HEK293T (cell line): Measurements from ENCODE around the gene SLC9A7.

Experiments used
- CTCF ChIA-PET: fragments of 350-600 bp; formaldehyde crosslinking; extraction: SDS; loops from one replicate; lab custom pipeline; 2021; ENCODE audit warnings: antibody characterized with exemption, inconsistent platforms; lab: Yijun Ruan, JAX
- POLR2A ChIA-PET: fragments of 350-600 bp; formaldehyde crosslinking; extraction: SDS; loops from one replicate; lab custom pipeline; 2020; ENCODE audit warnings: antibody characterized with exemption, inconsistent platforms; lab: Yijun Ruan, JAX
- DNase-seq: peaks from one replicate; pipeline ENCODE4 v3.0.0; 2012; ENCODE audit warnings: mixed read lengths; ENCODE audit errors: extremely low spot score
- ARNT ChIP-seq: fragments of 450-650 bp; IDR thresholded peaks from 2 replicates; pipeline ENCODE4 v1.6.1; 2017; ENCODE audit warnings: mild to moderate bottlenecking
- BHLHE40 ChIP-seq: fragments of 450-650 bp; IDR thresholded peaks from 2 replicates; pipeline ENCODE4 v1.6.1; 2016; ENCODE audit warnings: mild to moderate bottlenecking, moderate library complexity, borderline replicate concordance
- CTBP1 ChIP-seq: fragments of 450-650 bp; IDR thresholded peaks from 2 replicates; pipeline ENCODE4 v1.6.1; 2016; ENCODE audit warnings: borderline replicate concordance
- ELF4 ChIP-seq: fragments of 450-650 bp; IDR thresholded peaks from 2 replicates; pipeline ENCODE4 v1.6.1; 2017; ENCODE audit warnings: antibody characterized with exemption
- FOXA1 ChIP-seq: fragments of 450-650 bp; IDR thresholded peaks from 2 replicates; pipeline ENCODE4 v1.6.1; 2016; ENCODE audit warnings: mild to moderate bottlenecking
- FOXK2 ChIP-seq: fragments of 450-650 bp; IDR thresholded peaks from 2 replicates; pipeline ENCODE4 v1.6.1; 2016; ENCODE audit warnings: mild to moderate bottlenecking
- FOXM1 ChIP-seq: fragments of 450-650 bp; IDR thresholded peaks from 2 replicates; pipeline ENCODE4 v1.6.1; 2017; ENCODE audit warnings: mild to moderate bottlenecking, borderline replicate concordance
- HDGF ChIP-seq: fragments of 450-650 bp; IDR thresholded peaks from 2 replicates; pipeline ENCODE4 v1.6.1; 2017; ENCODE audit warnings: antibody characterized with exemption, borderline replicate concordance
- L3MBTL2 ChIP-seq: fragments of 450-650 bp; conservative IDR thresholded peaks from 2 replicates; pipeline ENCODE4 v1.6.1; 2016; ENCODE audit warnings: mild to moderate bottlenecking
- LEF1 ChIP-seq: fragments of 450-650 bp; IDR thresholded peaks from 2 replicates; pipeline ENCODE4 v1.6.1; 2017; ENCODE audit warnings: mild to moderate bottlenecking, borderline replicate concordance
- NFRKB ChIP-seq: fragments of 450-650 bp; IDR thresholded peaks from 2 replicates; pipeline ENCODE4 v1.6.1; 2016; ENCODE audit warnings: mild to moderate bottlenecking, moderate library complexity
- PKNOX1 ChIP-seq: fragments of 450-650 bp; IDR thresholded peaks from 2 replicates; pipeline ENCODE4 v1.6.1; 2016
- SP1 ChIP-seq: fragments of 450-650 bp; IDR thresholded peaks from 2 replicates; pipeline ENCODE4 v1.6.1; 2017
- SUZ12 ChIP-seq: fragments of 450-650 bp; IDR thresholded peaks from 2 replicates; pipeline ENCODE4 v1.6.1; 2016; ENCODE audit warnings: mild to moderate bottlenecking
- TARDBP ChIP-seq: fragments of 450-650 bp; IDR thresholded peaks from 2 replicates; pipeline ENCODE4 v1.6.1; 2016
- ZNF384 ChIP-seq: fragments of 450-650 bp; IDR thresholded peaks from 2 replicates; pipeline ENCODE4 v1.6.1; 2016

Gene SLC9A7

DNA sequence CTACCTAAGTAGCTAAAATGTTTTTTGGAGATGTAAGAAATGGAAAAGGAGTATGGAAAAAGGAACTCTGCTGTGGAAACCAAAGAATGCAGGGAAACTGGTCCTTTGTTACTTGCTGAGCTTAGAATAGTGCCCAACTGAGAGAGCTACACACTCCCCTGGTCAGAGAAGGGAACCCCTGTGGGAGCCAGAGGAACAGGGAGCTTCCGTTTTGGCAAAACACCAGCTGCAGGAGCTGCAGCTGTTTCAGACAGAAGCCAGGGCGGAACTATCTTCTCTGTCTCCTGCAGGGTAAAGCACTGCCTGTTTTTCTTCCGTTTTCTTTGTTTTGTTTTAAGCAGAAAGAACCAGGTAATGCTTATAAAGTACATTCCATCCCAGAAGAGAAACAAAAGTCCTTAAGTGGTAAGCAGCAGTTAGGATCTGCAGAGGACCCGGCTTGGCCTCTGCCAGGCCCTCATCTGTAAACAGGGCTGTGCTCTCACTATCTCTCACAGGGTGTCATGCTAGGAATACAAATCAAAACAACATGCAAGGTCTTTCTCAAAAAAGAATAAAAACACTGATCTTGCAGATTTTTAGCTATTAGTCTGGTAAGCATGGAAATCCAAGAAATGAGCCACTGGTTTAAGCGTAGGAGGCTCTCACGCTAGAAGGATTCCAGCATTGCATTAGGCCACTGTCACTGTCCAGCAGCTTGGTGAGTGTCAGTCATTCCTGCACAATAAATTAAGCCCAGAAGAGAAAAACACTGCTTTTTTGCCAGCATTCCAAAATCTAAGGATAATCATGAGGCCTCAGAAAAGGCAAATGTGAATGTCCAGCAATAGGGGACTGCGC, 109.3 kb downstream of the SLC9A7 start:
- no peak for DNase-seq
- no peak for TF ChIP-seq CTBP1
- no peak for TF ChIP-seq TARDBP
- TF ChIP-seq HDGF = no peak
- no peak for TF ChIP-seq FOXM1
- no peak for TF ChIP-seq FOXA1
- TF ChIP-seq FOXK2 = no peak
- TF ChIP-seq PKNOX1 = no peak
- no peak for TF ChIP-seq BHLHE40
- TF ChIP-seq ZNF384 = no peak
- TF ChIP-seq LEF1 = no peak
- no peak for TF ChIP-seq SUZ12
- TF ChIP-seq L3MBTL2 = no peak
- TF ChIP-seq ARNT = no peak
- TF ChIP-seq SP1 = no peak
- no peak for TF ChIP-seq ELF4
- TF ChIP-seq NFRKB = no peak
- ChIA-PET POLR2A (no interaction called here), CTCF (no interaction called here)

DNA sequence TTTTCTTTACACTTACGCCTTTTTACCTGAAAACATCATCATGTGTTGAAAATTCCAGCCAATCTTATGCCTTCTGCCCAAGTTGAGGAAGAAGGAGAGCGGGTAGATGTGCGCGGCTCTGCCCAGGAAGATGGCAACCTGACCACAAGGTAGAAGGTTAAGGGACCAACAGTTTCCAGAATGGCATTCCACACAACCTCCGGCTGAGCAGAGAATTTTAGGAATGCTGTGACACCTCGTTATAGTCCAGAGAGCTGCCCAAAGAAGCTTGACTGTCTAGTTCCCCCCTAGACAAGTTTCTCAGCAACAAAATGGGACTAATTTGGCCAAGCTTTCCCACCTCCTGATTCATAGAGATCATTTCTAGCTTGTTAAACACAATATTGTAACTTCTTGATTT, 110.3 kb downstream of the SLC9A7 start:
- CTCF ChIA-PET = no interaction called here
- TF ChIP-seq CTBP1 (no peak), SUZ12 (no peak), SP1 (no peak), FOXM1 (no peak), BHLHE40 (no peak), PKNOX1 (no peak), ZNF384 (no peak), FOXK2 (no peak), HDGF (no peak), ARNT (no peak), FOXA1 (no peak)
- DNase-seq = no peak
- POLR2A ChIA-PET = no interaction called here

- TF ChIP-seq ARNT (no peak), ELF4 (no peak), BHLHE40 (no peak), SUZ12 (no peak), CTBP1 (no peak), TARDBP (no peak), PKNOX1 (no peak), NFRKB (no peak), FOXM1 (no peak), FOXA1 (no peak), ZNF384 (no peak), FOXK2 (no peak), SP1 (no peak), L3MBTL2 (no peak), HDGF (no peak)
- no peak for DNase-seq
- ChIA-PET CTCF (no interaction called here), POLR2A (no interaction called here)
Observed at GRCh38 chrX:46647251-46647650, 111.7 kb downstream of the SLC9A7 start.

DNA sequence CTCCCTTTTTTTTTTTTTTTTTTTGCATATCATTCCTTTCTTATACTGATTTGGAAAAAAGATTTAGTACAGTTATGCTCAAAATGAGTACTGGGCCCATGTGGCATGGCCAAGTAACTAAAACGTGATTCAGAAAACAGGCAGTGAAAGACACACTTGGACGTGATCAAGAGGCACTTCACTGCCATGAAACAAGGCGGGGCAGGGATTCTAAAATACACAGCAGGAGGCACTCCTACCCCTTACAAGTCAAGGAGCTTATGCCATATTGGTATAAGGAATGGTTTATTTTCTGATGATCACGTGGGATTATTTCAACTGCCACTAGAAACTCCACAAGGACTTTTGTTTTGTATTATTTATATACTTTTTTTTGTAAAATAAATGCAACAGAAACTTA, 113.3 kb downstream of the SLC9A7 start:
- ChIA-PET CTCF (no interaction called here), POLR2A (no interaction called here)
- TF ChIP-seq HDGF = no peak
- no peak for DNase-seq

GRCh38 chrX:46643636-46644035, 115.3 kb downstream of the SLC9A7 start:
- TF ChIP-seq FOXM1 = no peak
- no peak for TF ChIP-seq ZNF384
- no peak for TF ChIP-seq BHLHE40
- no peak for TF ChIP-seq FOXK2
- no peak for TF ChIP-seq L3MBTL2
- no peak for TF ChIP-seq SP1
- TF ChIP-seq PKNOX1 = no peak
- TF ChIP-seq CTBP1 = no peak
- TF ChIP-seq ELF4 = no peak
- no peak for TF ChIP-seq NFRKB
- TF ChIP-seq SUZ12 = no peak
- TF ChIP-seq FOXA1 = no peak
- TF ChIP-seq ARNT = no peak
- no peak for TF ChIP-seq TARDBP
- no peak for TF ChIP-seq LEF1
- no peak for TF ChIP-seq HDGF
- CTCF ChIA-PET = no interaction called here
- POLR2A ChIA-PET = no interaction called here

More at GRCh38 chrX:46643636-46644035, 115.3 kb downstream of the SLC9A7 start:
- no peak for DNase-seq
